Loucy (cell line): ENCODE measurements around the gene MAN1A2.
"Not testable (repeated sequence)": the region's sequence is repeated elsewhere in the genome, so short reads cannot be mapped to it uniquely, and the experiment has no call there.

ENCODE experiments used
- H2AFZ ChIP-seq: fragments of 200-600 bp; sonication (generic); 2 replicates; pipeline ENCODE4 v1.6.0; 2016; ENCODE audit warnings: antibody characterized with exemption, mild to moderate bottlenecking, low read length, moderate library complexity
- H3F3A ChIP-seq: fragments of 200-600 bp; 2 replicates; pipeline ENCODE4 v1.6.0; 2016; ENCODE audit warnings: antibody characterized with exemption, low read depth, mild to moderate bottlenecking
- H3K27me3 ChIP-seq: fragments of 200-600 bp; sonication (generic); 2 replicates; pipeline ENCODE4 v1.6.1; 2014; ENCODE audit warnings: low read length, mild to moderate bottlenecking; ENCODE audit not compliant: insufficient read depth, poor library complexity, severe bottlenecking
- H3K36me3 ChIP-seq: fragments of 200-600 bp; sonication (generic); 2 replicates; pipeline ENCODE4 v1.6.1; 2016; ENCODE audit warnings: low read length; ENCODE audit not compliant: insufficient read depth
- H3K4me1 ChIP-seq: fragments of 200-600 bp; sonication (generic); 2 replicates; pipeline ENCODE4 v1.5.1; 2014; ENCODE audit warnings: low read length, mild to moderate bottlenecking; ENCODE audit not compliant: insufficient read depth, poor library complexity, severe bottlenecking
- H3K4me2 ChIP-seq: fragments of 200-600 bp; sonication (generic); 2 replicates; pipeline ENCODE4 v1.6.0; 2014; ENCODE audit warnings: antibody characterized with exemption, low read length, low read depth, mild to moderate bottlenecking; ENCODE audit not compliant: poor library complexity, severe bottlenecking
- H3K4me3 ChIP-seq: fragments of 200-600 bp; sonication (generic); 2 replicates; pipeline ENCODE4 v1.5.1; 2014; ENCODE audit warnings: low read length, mild to moderate bottlenecking, mixed read lengths; ENCODE audit not compliant: poor library complexity, severe bottlenecking
- H3K79me2 ChIP-seq: fragments of 200-600 bp; sonication (generic); 2 replicates; pipeline ENCODE4 v1.6.1; 2014; ENCODE audit warnings: low read length; ENCODE audit not compliant: insufficient read depth
- H3K9ac ChIP-seq: fragments of 200-600 bp; sonication (generic); 2 replicates; pipeline ENCODE4 v1.6.0; 2014; ENCODE audit warnings: mild to moderate bottlenecking, low read depth, low read length, moderate library complexity; ENCODE audit not compliant: poor library complexity, severe bottlenecking
- H3K9me2 ChIP-seq: fragments of 200-600 bp; sonication (generic); replicated peaks from 2 replicates; pipeline ENCODE4 v1.6.1; 2016; ENCODE audit warnings: low read depth, low read length, mixed read lengths
- H3K9me3 ChIP-seq: fragments of 200-600 bp; sonication (generic); 2 replicates; pipeline ENCODE4 v1.6.1; 2014; ENCODE audit warnings: mild to moderate bottlenecking, antibody characterized with exemption, low read length, low read depth; ENCODE audit not compliant: insufficient read depth
- H4K20me1 ChIP-seq: fragments of 200-600 bp; sonication (generic); 2 replicates; pipeline ENCODE4 v1.6.0; 2014; ENCODE audit warnings: antibody characterized with exemption, low read length, mild to moderate bottlenecking; ENCODE audit not compliant: insufficient read depth, poor library complexity, severe bottlenecking
- CTCF ChIP-seq: fragments of 200-600 bp; sonication (generic); conservative IDR thresholded peaks from 2 replicates; pipeline ENCODE4 v1.5.1; 2014; ENCODE audit warnings: mild to moderate bottlenecking, antibody characterized with exemption, low read length
- EZH2phosphoT487 ChIP-seq: fragments of 200-600 bp; IDR thresholded peaks from 2 replicates; pipeline ENCODE4 v1.6.1; 2018; ENCODE audit warnings: antibody characterized with exemption, mild to moderate bottlenecking, moderate library complexity, borderline replicate concordance

The MAN1A2 gene

GRCh38 chr1:117320515-117320914, 46.7 kb upstream of the MAN1A2 start:
- no peaks in the 10 kb centered on the region for H3K27me3 ChIP-seq
- H3K36me3 ChIP-seq, result no peaks in the 10 kb centered on the region
- no peak for TF ChIP-seq EZH2phosphoT487
- no peak for TF ChIP-seq CTCF
- no peaks in the 10 kb centered on the region for H3K4me1 ChIP-seq
- H3K4me3 ChIP-seq, result no peak overlapping the region
- H2AFZ ChIP-seq, result no peak overlapping the region
- H3F3A ChIP-seq, result no peaks in the 10 kb centered on the region
- no peaks in the 10 kb centered on the region for H4K20me1 ChIP-seq
- H3K9ac ChIP-seq, result no peak overlapping the region
- no peaks in the 10 kb centered on the region for H3K9me2 ChIP-seq
- no peaks in the 10 kb centered on the region for H3K79me2 ChIP-seq
- H3K4me2 ChIP-seq, result no peak overlapping the region
- H3K9me3 ChIP-seq, result no peaks in the 10 kb centered on the region

GRCh38 chr1:117321680-117322609, 45.3 kb upstream of the MAN1A2 start:
- H3K9me3 ChIP-seq, result no peaks in the 10 kb centered on the region
- no peaks in the 10 kb centered on the region for H3K4me1 ChIP-seq
- no peaks in the 10 kb centered on the region for H3K9me2 ChIP-seq
- H3F3A ChIP-seq, result no peaks in the 10 kb centered on the region
- no peak overlapping the region for H2AFZ ChIP-seq
- no peak overlapping the region for H3K4me3 ChIP-seq
- no peaks in the 10 kb centered on the region for H3K36me3 ChIP-seq
- H3K79me2 ChIP-seq, result no peaks in the 10 kb centered on the region
- TF ChIP-seq EZH2phosphoT487, result no peak
- TF ChIP-seq CTCF, result no peak
- no peaks in the 10 kb centered on the region for H4K20me1 ChIP-seq
- no peak overlapping the region for H3K9ac ChIP-seq
- H3K4me2 ChIP-seq, result no peak overlapping the region
- no peaks in the 10 kb centered on the region for H3K27me3 ChIP-seq

GRCh38 chr1:117324357-117324756, 42.9 kb upstream of the MAN1A2 start:
- Histone ChIP-seq H3F3A (no peaks in the 10 kb centered on the region), H3K9me2 (no peaks in the 10 kb centered on the region), H3K36me3 (no peaks in the 10 kb centered on the region), H3K4me1 (no peaks in the 10 kb centered on the region), H3K9me3 (no peaks in the 10 kb centered on the region), H4K20me1 (no peaks in the 10 kb centered on the region), H3K4me3 (no peak overlapping the region), H3K79me2 (no peaks in the 10 kb centered on the region), H3K4me2 (no peak overlapping the region), H2AFZ (no peak overlapping the region), H3K27me3 (no peaks in the 10 kb centered on the region), H3K9ac (no peak overlapping the region)
- TF ChIP-seq EZH2phosphoT487 (no peak), CTCF (no peak)

- not testable (repeated sequence) for H3K36me3 ChIP-seq, H3K27me3 ChIP-seq, H3K9ac ChIP-seq, H2AFZ ChIP-seq, H4K20me1 ChIP-seq, H3K4me1 ChIP-seq, H3F3A ChIP-seq, H3K79me2 ChIP-seq, H3K4me3 ChIP-seq, H3K4me2 ChIP-seq, H3K9me3 ChIP-seq, H3K9me2 ChIP-seq
Observed at GRCh38 chr1:117326035-117326434, 41.2 kb upstream of the MAN1A2 start.
